DMS114 treated with DMSO at 0.1 percent for 48 hours (cell line): Measurements from ENCODE around the gene RPL4.
"Not testable (repeated sequence)": the region's sequence is repeated elsewhere in the genome, so short reads cannot be mapped to it uniquely, and the experiment has no call there.

Experiments used
- DNase-seq: peaks from one replicate; lab custom pipeline; 2025; ENCODE audit not compliant: unreplicated experiment; lab: John Stamatoyannopoulos, UW

Gene RPL4

GRCh38 chr15:66491846-66492245 lies 12.8 kb downstream of the RPL4 start:
- no peak for DNase-seq

GRCh38 chr15:66489179-66489791 lies 15.4 kb downstream of the RPL4 start:
- no peak for DNase-seq

GRCh38 chr15:66488525-66488924 lies 16.1 kb downstream of the RPL4 start:
- no peak for DNase-seq

GRCh38 chr15:66486887-66487286 lies 17.8 kb downstream of the RPL4 start:
- DNase-seq = no peak

GRCh38 chr15:66484539-66485112 lies 20.0 kb downstream of the RPL4 start:
- no peak for DNase-seq

- DNase-seq = no peak
Measured at GRCh38 chr15:66483131-66483566, 21.5 kb downstream of the RPL4 start.

- no peak for DNase-seq
Measured at GRCh38 chr15:66482539-66482938, 22.1 kb downstream of the RPL4 start.

- no peak for DNase-seq
Measured at GRCh38 chr15:66481107-66481856, 23.4 kb downstream of the RPL4 start.

- no peak for DNase-seq
Measured at GRCh38 chr15:66480267-66480666, 24.4 kb downstream of the RPL4 start.

- DNase-seq = no peak
Measured at GRCh38 chr15:66477011-66477410, 27.6 kb downstream of the RPL4 start.

- no peak for DNase-seq
Measured at GRCh38 chr15:66476535-66476934, 28.1 kb downstream of the RPL4 start.

GRCh38 chr15:66474963-66475362 lies 29.7 kb downstream of the RPL4 start:
- DNase-seq = no peak

GRCh38 chr15:66474135-66474534 lies 30.5 kb downstream of the RPL4 start:
- DNase-seq = no peak

- DNase-seq = no peak
Measured at GRCh38 chr15:66472176-66472999, 32.3 kb downstream of the RPL4 start.

- DNase-seq = not testable (repeated sequence)
Measured at GRCh38 chr15:66470825-66471224, 33.8 kb downstream of the RPL4 start.

- DNase-seq = not testable (repeated sequence)
Measured at GRCh38 chr15:66467162-66468040, 37.3 kb downstream of the RPL4 start.

- not testable (repeated sequence) for DNase-seq
Measured at GRCh38 chr15:66465294-66465693, 39.4 kb downstream of the RPL4 start.

GRCh38 chr15:66462627-66463026 lies 42.0 kb downstream of the RPL4 start:
- DNase-seq = no peak

GRCh38 chr15:66461917-66462316 lies 42.7 kb downstream of the RPL4 start:
- DNase-seq = no peak

- not testable (repeated sequence) for DNase-seq
Measured at GRCh38 chr15:66461294-66461693, 43.4 kb downstream of the RPL4 start.
